HCT116 (cell line): Measurements from ENCODE around the gene ATOH8. TPM values are rescaled to one million over a fixed set of nuclear protein-coding genes. Genes with fewer than 3 reads are reported as not detected.

Experiments
- ATAC-seq: fragments of 200-7000 bp; cut with Tn5 transposase; 2 replicates; pipeline ENCODE4 v1.9.1; 2020; ENCODE audit warnings: mild to moderate bottlenecking, moderate library complexity
- BruUV-seq: library from RNA; stranded (reverse); fragments of 400-500 nt; replicated peaks from 2 replicates; lab custom pipeline; 2021; lab: Mats Ljungman, UMichigan
- CTCF ChIA-PET: fragments of 300-600 bp; sonication (Branson Sonifier 250); formaldehyde crosslinking; loops from one replicate; lab custom pipeline; 2021; ENCODE audit warnings: antibody characterized with exemption; lab: Charles Lee
- POLR2A ChIA-PET: fragments of 300-600, 350-600 bp; sonication (Branson Sonifier 250); formaldehyde crosslinking; loops from one replicate; lab custom pipeline; 2021; ENCODE audit warnings: antibody characterized with exemption; lab: Charles Lee
- RAD21 ChIA-PET, 2 experiments: fragments of 300-600 bp; sonication (Branson Sonifier 250); formaldehyde crosslinking; loops; one replicate each; lab custom pipeline; 2023; ENCODE audit warnings: low total read pairs in 2 of 2; ENCODE audit not compliant: uncharacterized antibody in 2 of 2, unreplicated experiment in 2 of 2, low non-redundant PET in 1 of 2; lab: Charles Lee
- DNase-seq: peaks from one replicate; pipeline ENCODE4 v3.0.0-alpha.2; 2010; ENCODE audit warnings: low read depth, low spot score
- H2AFZ ChIP-seq: fragments of 200-600 bp; shearing (Covaris generic), sonication (generic); 2 replicates; pipeline ENCODE4 v1.6.1; 2017; ENCODE audit warnings: low read depth, mixed run types, mixed read lengths, antibody characterized with exemption, low read length; ENCODE audit not compliant: poor library complexity, severe bottlenecking
- H3K27ac ChIP-seq: 2 replicates; pipeline ENCODE4 v1.5.1; 2012; ENCODE audit warnings: low read depth, low read length
- H3K27me3 ChIP-seq: fragments of 200-600 bp; sonication (generic); 2 replicates; pipeline ENCODE4 v1.6.1; 2016; ENCODE audit warnings: mixed run types, low read length, mixed read lengths; ENCODE audit not compliant: insufficient read depth
- H3K36me3 ChIP-seq, 2 experiments: fragments of 200-500 bp in 1 of 2; fragments of 200-600 bp in 1 of 2; sonication (Bioruptor generic) in 1 of 2; sonication (generic) in 1 of 2; 2 replicates each; pipeline versions ENCODE4 v1.5.1 to v1.6.1; 2014 to 2016; ENCODE audit warnings: low read length in 2 of 2, inconsistent platforms in 1 of 2, mixed read lengths in 1 of 2, mixed run types in 1 of 2; ENCODE audit not compliant: insufficient read depth in 2 of 2, control insufficient read depth in 1 of 2
- H3K4me1 ChIP-seq, 2 experiments: fragments of 200-600 bp in 1 of 2; sonication (generic) in 1 of 2; 2 replicates each; pipeline versions ENCODE4 v1.5.1 to v1.6.1; 2012 to 2017; ENCODE audit warnings: low read length in 2 of 2, inconsistent platforms in 1 of 2, mild to moderate bottlenecking in 1 of 2, mixed read lengths in 1 of 2, mixed run types in 1 of 2, moderate library complexity in 1 of 2; ENCODE audit not compliant: insufficient read depth in 2 of 2, control insufficient read depth in 1 of 2
- H3K4me2 ChIP-seq: fragments of 200-600 bp; sonication (generic); 2 replicates; pipeline ENCODE4 v1.6.1; 2017; ENCODE audit warnings: mixed run types, low read length, mixed read lengths
- H3K4me3 ChIP-seq, 2 experiments: fragments of 200-600 bp in 1 of 2; sonication (generic) in 1 of 2; replicated peaks in 1 of 2; 2 replicates each; pipeline ENCODE4 v1.5.1; 2011 to 2016; ENCODE audit warnings: low read length in 2 of 2, control low read depth in 1 of 2, low read depth in 1 of 2, mild to moderate bottlenecking in 1 of 2, mixed read lengths in 1 of 2, mixed run types in 1 of 2
- H3K79me2 ChIP-seq: fragments of 200-600 bp; sonication (generic); 2 replicates; pipeline ENCODE4 v1.6.1; 2017; ENCODE audit warnings: mild to moderate bottlenecking, mixed run types, low read length, moderate library complexity, mixed read lengths; ENCODE audit not compliant: insufficient read depth
- H3K9ac ChIP-seq: fragments of 200-600 bp; sonication (generic); 2 replicates; pipeline ENCODE4 v1.6.1; 2016; ENCODE audit warnings: low read length, mixed read lengths
- H3K9me2 ChIP-seq: fragments of 200-600 bp; sonication (generic), shearing (Covaris generic); 2 replicates; pipeline ENCODE4 v1.6.1; 2017; ENCODE audit warnings: mixed run types, mild to moderate bottlenecking, moderate library complexity; ENCODE audit not compliant: insufficient read depth
- H3K9me3 ChIP-seq, 2 experiments: fragments of 200-500 bp in 1 of 2; fragments of 200-600 bp in 1 of 2; sonication (Bioruptor generic) in 1 of 2; sonication (generic) in 1 of 2; 2 replicates each; pipeline ENCODE4 v1.6.1; 2014 to 2017; ENCODE audit warnings: low read length in 2 of 2, mixed read lengths in 2 of 2, inconsistent platforms in 1 of 2, low read depth in 1 of 2, mild to moderate bottlenecking in 1 of 2, mixed run types in 1 of 2, moderate library complexity in 1 of 2; ENCODE audit not compliant: control insufficient read depth in 1 of 2, insufficient read depth in 1 of 2
- H4K20me1 ChIP-seq: fragments of 200-600 bp; sonication (generic), shearing (Covaris generic); 2 replicates; pipeline ENCODE4 v1.6.1; 2017; ENCODE audit warnings: mixed run types, mild to moderate bottlenecking, moderate library complexity; ENCODE audit not compliant: insufficient read depth
- CBX3 ChIP-seq: IDR thresholded peaks from 2 replicates; pipeline ENCODE4 v1.6.1; 2012; ENCODE audit warnings: low read depth
- CEBPB ChIP-seq: IDR thresholded peaks from 2 replicates; pipeline ENCODE4 v1.6.1; 2012; ENCODE audit warnings: low read depth
- ELF1 ChIP-seq: IDR thresholded peaks from 2 replicates; pipeline ENCODE4 v1.6.1; 2012; ENCODE audit warnings: low read depth, borderline replicate concordance
- EZH2 ChIP-seq: fragments of 200-600 bp; sonication (generic); IDR thresholded peaks from 2 replicates; pipeline ENCODE4 v1.6.1; 2017; ENCODE audit warnings: antibody characterized with exemption, mixed run types
- EZH2phosphoT487 ChIP-seq: fragments of 200-600 bp; IDR thresholded peaks from 2 replicates; pipeline ENCODE4 v1.6.1; 2018; ENCODE audit warnings: antibody characterized with exemption, borderline replicate concordance
- FOSL1 ChIP-seq: IDR thresholded peaks from 2 replicates; pipeline ENCODE4 v1.6.1; 2012; ENCODE audit warnings: low read depth
- JUND ChIP-seq: IDR thresholded peaks from 2 replicates; pipeline ENCODE4 v1.6.1; 2012
- POLR2A ChIP-seq: IDR thresholded peaks from 2 replicates; pipeline ENCODE4 v1.7.0; 2011; ENCODE audit warnings: borderline replicate concordance; ENCODE audit not compliant: insufficient read depth, insufficient read length; ENCODE audit errors: extremely low read depth
- RAD21 ChIP-seq: IDR thresholded peaks from 2 replicates; pipeline ENCODE4 v1.6.1; 2012; ENCODE audit warnings: low read depth, mild to moderate bottlenecking
- SIN3A ChIP-seq: IDR thresholded peaks from 2 replicates; pipeline ENCODE4 v1.6.1; 2012; ENCODE audit warnings: low read depth
- SP1 ChIP-seq: IDR thresholded peaks from 2 replicates; pipeline ENCODE4 v1.6.1; 2012; ENCODE audit warnings: low read depth
- SRF ChIP-seq: IDR thresholded peaks from 2 replicates; pipeline ENCODE4 v1.6.1; 2012; ENCODE audit warnings: low read depth
- TCF7L2 ChIP-seq: IDR thresholded peaks from 2 replicates; pipeline ENCODE4 v1.7.0; 2011; ENCODE audit warnings: borderline replicate concordance, inconsistent platforms; ENCODE audit not compliant: insufficient read depth, insufficient read length; ENCODE audit errors: extremely low read depth
- ZFX ChIP-seq: fragments of 450-650 bp; IDR thresholded peaks from 2 replicates; pipeline ENCODE4 v1.6.1; 2017
- intact Hi-C: fragments of 100-400 bp; cut with micrococcal nuclease; formaldehyde crosslinking; loops from 2 replicates; pipeline ENCODE4 v1.10.0; 2022
- total RNA-seq: library from RNA; stranded (reverse); gene quantifications from one replicate; pipeline ENCODE4 v1.2.1, GENCODE V29; 2021; ENCODE audit not compliant: unreplicated experiment
- TF ChIP-seq, protein P1 (sequence below): IDR thresholded peaks from 2 replicates; pipeline ENCODE4 v1.6.1; 2012
- TF ChIP-seq, protein P2 (sequence below), 3 experiments: fragments of 200-600 bp in 1 of 3; sonication (generic) in 1 of 3; IDR thresholded peaks in 2 of 3; conservative IDR thresholded peaks in 1 of 3; 2 replicates each; pipeline ENCODE4 v1.5.1; 2012 to 2017; ENCODE audit warnings: low read depth in 2 of 3, low read length in 2 of 3, antibody characterized with exemption in 1 of 3, borderline replicate concordance in 1 of 3, control low read depth in 1 of 3, mild to moderate bottlenecking in 1 of 3, mixed read lengths in 1 of 3, mixed run types in 1 of 3, moderate library complexity in 1 of 3; ENCODE audit not compliant: insufficient read depth in 1 of 3
- TF ChIP-seq, protein P3 (sequence below): IDR thresholded peaks from 2 replicates; pipeline ENCODE4 v1.6.1; 2011; ENCODE audit warnings: mild to moderate bottlenecking, low read length, moderate library complexity; ENCODE audit not compliant: insufficient replicate concordance; ENCODE audit errors: extremely low read depth

The ATOH8 gene
- total RNA-seq, 1 experiment from 2014 or later: 0.74 TPM

DNA sequence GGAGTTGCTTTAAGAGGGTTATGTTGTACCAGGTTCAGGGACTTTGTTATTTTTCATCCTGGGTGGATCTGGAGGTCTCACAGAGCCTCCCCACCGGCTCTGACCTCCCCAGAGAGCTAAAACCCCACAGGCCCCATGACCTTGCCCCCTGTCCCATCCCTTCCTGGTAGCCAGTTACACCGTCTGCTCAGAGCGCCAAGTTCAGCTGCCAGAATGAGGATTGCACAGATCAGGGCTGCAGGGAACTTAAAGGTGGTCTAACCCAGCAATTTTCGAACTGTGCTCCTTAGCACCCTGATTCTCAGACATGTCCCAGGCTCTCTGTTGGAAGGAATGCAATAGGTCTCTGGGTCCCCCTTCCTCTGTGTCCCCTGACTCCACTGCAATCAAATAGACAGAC is 32.1 kb downstream of the ATOH8 start:
- BruUV-seq: no TSS peak
- ATAC-seq: no peak

More for the DNA sequence above, 32.1 kb downstream of the ATOH8 start:
- POLR2A ChIA-PET: no interaction called here
- CTCF ChIA-PET: no interaction called here
- RAD21 ChIA-PET: no interaction called here
- intact Hi-C loops: no loop called here
- Histone ChIP-seq H3K4me1 (no peaks in the 10 kb centered on the region), H4K20me1 (no peaks in the 10 kb centered on the region), H3K36me3 (no peaks in the 10 kb centered on the region), H3K9me2 (no peaks in the 10 kb centered on the region), H3K9me3 (no peaks in the 10 kb centered on the region), H3K4me2 (no peak overlapping the region), H3K4me3 (no peak overlapping the region), H3K27me3 (no peaks in the 10 kb centered on the region), H2AFZ (no peak overlapping the region), H3K9ac (no peak overlapping the region), H3K79me2 (no peaks in the 10 kb centered on the region), H3K27ac (no peak overlapping the region)
- TF ChIP-seq, protein P1, sequence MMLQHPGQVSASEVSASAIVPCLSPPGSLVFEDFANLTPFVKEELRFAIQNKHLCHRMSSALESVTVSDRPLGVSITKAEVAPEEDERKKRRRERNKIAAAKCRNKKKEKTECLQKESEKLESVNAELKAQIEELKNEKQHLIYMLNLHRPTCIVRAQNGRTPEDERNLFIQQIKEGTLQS: no peak
- TF ChIP-seq EZH2: no peak
- no peak for TF ChIP-seq POLR2A
- TF ChIP-seq RAD21: no peak
- TF ChIP-seq JUND: no peak
- TF ChIP-seq ZFX: no peak
- no peak for TF ChIP-seq ELF1
- TF ChIP-seq SP1: no peak
- no peak for TF ChIP-seq CBX3
- TF ChIP-seq, protein P2, sequence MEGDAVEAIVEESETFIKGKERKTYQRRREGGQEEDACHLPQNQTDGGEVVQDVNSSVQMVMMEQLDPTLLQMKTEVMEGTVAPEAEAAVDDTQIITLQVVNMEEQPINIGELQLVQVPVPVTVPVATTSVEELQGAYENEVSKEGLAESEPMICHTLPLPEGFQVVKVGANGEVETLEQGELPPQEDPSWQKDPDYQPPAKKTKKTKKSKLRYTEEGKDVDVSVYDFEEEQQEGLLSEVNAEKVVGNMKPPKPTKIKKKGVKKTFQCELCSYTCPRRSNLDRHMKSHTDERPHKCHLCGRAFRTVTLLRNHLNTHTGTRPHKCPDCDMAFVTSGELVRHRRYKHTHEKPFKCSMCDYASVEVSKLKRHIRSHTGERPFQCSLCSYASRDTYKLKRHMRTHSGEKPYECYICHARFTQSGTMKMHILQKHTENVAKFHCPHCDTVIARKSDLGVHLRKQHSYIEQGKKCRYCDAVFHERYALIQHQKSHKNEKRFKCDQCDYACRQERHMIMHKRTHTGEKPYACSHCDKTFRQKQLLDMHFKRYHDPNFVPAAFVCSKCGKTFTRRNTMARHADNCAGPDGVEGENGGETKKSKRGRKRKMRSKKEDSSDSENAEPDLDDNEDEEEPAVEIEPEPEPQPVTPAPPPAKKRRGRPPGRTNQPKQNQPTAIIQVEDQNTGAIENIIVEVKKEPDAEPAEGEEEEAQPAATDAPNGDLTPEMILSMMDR (IDR thresholded peaks at IDR 0.05 in 2 of 3, conservative IDR thresholded peaks at IDR 0.05 in 1 of 3; ENCODE audit: borderline replicate concordance in 1 of 3, insufficient read depth in 1 of 3, low read depth in 2 of 3, low read length in 2 of 3): no peak
- TF ChIP-seq, protein P3, sequence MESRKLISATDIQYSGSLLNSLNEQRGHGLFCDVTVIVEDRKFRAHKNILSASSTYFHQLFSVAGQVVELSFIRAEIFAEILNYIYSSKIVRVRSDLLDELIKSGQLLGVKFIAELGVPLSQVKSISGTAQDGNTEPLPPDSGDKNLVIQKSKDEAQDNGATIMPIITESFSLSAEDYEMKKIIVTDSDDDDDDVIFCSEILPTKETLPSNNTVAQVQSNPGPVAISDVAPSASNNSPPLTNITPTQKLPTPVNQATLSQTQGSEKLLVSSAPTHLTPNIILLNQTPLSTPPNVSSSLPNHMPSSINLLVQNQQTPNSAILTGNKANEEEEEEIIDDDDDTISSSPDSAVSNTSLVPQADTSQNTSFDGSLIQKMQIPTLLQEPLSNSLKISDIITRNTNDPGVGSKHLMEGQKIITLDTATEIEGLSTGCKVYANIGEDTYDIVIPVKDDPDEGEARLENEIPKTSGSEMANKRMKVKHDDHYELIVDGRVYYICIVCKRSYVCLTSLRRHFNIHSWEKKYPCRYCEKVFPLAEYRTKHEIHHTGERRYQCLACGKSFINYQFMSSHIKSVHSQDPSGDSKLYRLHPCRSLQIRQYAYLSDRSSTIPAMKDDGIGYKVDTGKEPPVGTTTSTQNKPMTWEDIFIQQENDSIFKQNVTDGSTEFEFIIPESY: no peak
- no peak for TF ChIP-seq SIN3A
- TF ChIP-seq EZH2phosphoT487: no peak
- TF ChIP-seq FOSL1: no peak
- no peak for TF ChIP-seq SRF
- TF ChIP-seq CEBPB: no peak
- TF ChIP-seq TCF7L2: no peak
- no peak for DNase-seq
